PC-3 (cell line): ENCODE data around the gene DNAJA3.

Experiments used
- EZH2 ChIP-seq: fragments of 300-600 bp; sonication (generic); IDR thresholded peaks from one replicate; pipeline ENCODE4 v1.6.1; 2017; ENCODE audit warnings: antibody characterized with exemption, mild to moderate bottlenecking, low read length; ENCODE audit not compliant: unreplicated experiment
- EZH2phosphoT487 ChIP-seq: fragments of 300-600 bp; sonication (generic); IDR thresholded peaks from 2 replicates; pipeline ENCODE4 v1.6.1; 2018; ENCODE audit warnings: mild to moderate bottlenecking, antibody characterized with exemption, low read length, borderline replicate concordance
- TF ChIP-seq, protein P1 (sequence below): fragments of 300-600 bp; sonication (generic); conservative IDR thresholded peaks from 2 replicates; pipeline ENCODE4 v1.5.1; 2017; ENCODE audit warnings: antibody characterized with exemption, low read depth, mild to moderate bottlenecking, low read length

- TF ChIP-seq, protein P1, sequence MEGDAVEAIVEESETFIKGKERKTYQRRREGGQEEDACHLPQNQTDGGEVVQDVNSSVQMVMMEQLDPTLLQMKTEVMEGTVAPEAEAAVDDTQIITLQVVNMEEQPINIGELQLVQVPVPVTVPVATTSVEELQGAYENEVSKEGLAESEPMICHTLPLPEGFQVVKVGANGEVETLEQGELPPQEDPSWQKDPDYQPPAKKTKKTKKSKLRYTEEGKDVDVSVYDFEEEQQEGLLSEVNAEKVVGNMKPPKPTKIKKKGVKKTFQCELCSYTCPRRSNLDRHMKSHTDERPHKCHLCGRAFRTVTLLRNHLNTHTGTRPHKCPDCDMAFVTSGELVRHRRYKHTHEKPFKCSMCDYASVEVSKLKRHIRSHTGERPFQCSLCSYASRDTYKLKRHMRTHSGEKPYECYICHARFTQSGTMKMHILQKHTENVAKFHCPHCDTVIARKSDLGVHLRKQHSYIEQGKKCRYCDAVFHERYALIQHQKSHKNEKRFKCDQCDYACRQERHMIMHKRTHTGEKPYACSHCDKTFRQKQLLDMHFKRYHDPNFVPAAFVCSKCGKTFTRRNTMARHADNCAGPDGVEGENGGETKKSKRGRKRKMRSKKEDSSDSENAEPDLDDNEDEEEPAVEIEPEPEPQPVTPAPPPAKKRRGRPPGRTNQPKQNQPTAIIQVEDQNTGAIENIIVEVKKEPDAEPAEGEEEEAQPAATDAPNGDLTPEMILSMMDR = no peak
- no peak for TF ChIP-seq EZH2
- TF ChIP-seq EZH2phosphoT487 = no peak
Observed at GRCh38 chr16:4452674-4453073, 27.0 kb downstream of the DNAJA3 start.
